Activated T-helper 2 cell treated with anti-CD3 and anti-CD28 coated beads, Interferon-gamma antibody, Interleukin-2, Interleukin-4, amounts not matched to agents 10 μg/mL and 5 μg/mL and 100 μg/mL, durations not matched to agents 14 hours and 24 hours and 36 hours (primary cell): ENCODE measurements around the gene SYK. TPM values are rescaled to one million over a fixed set of nuclear protein-coding genes. Genes with fewer than 3 reads are reported as not detected.
"Not testable (repeated sequence)": the region's sequence is repeated elsewhere in the genome, so short reads cannot be mapped to it uniquely, and the experiment has no call there.

Experiments
- DNase-seq: peaks from one replicate; pipeline ENCODE4 v3.0.0; 2021; ENCODE audit warnings: low spot score
- H3K27ac Mint-ChIP-seq: one replicate; pipeline ENCODE4 v1.8.0; 2021; ENCODE audit warnings: mixed read lengths
- H3K27me3 Mint-ChIP-seq: one replicate; pipeline ENCODE4 v1.8.0; 2021; ENCODE audit warnings: low read depth, mixed read lengths
- H3K36me3 Mint-ChIP-seq: one replicate; pipeline ENCODE4 v1.8.0; 2021; ENCODE audit warnings: low read depth, mixed read lengths
- H3K4me1 Mint-ChIP-seq: one replicate; pipeline ENCODE4 v1.8.0; 2021; ENCODE audit warnings: low read depth, mixed read lengths
- H3K4me3 Mint-ChIP-seq: one replicate; pipeline ENCODE4 v1.8.0; 2021; ENCODE audit warnings: low read depth, mild to moderate bottlenecking, moderate library complexity, mixed read lengths
- H3K9me3 Mint-ChIP-seq: one replicate; pipeline ENCODE4 v1.8.0; 2021; ENCODE audit warnings: mixed read lengths
- intact Hi-C: fragments of 100-400 bp; cut with micrococcal nuclease; formaldehyde crosslinking; loops from one replicate; pipeline ENCODE4 v1.15.1; 2023
- total RNA-seq: library from RNA; stranded (reverse); gene quantifications from 2 replicates; pipeline ENCODE4 v1.2.3, GENCODE V29; 2022

Gene SYK
- 0.23 and 0.80 TPM in 2 replicates for total RNA-seq

DNA sequence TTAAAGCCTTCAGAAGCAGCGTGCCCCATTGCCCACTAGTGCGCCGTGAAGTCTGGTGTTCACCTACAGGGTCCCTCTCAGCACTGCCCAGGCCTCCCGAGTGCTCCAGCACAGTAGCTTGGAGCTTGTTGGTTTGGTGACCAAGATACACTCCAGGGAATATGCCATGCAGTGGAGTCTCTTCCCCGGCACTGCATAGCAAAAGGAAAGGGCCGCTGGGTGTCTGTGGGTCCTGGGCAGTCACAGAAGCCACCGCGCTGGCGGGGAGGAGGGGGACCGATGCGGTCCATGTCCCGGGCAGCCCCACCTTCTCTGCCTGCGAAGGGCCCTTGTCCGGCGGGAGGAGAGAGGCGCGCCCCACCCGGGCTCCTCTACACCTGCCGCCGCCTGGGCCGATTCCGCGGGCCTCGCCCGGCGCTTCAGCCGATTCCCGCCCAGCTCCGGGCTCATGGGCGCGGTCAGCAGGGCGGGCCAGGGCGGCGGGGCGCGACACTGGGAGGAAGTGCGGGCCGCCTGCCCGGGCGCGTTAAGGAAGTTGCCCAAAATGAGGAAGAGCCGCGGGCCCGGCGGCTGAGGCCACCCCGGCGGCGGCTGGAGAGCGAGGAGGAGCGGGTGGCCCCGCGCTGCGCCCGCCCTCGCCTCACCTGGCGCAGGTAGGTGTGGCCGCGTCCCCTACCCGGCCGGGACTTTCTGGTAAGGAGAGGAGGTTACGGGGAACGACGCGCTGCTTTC is at the start of gene SYK:
Gene SYK (plus strand): TSS at position 579 of the 732 bp plus-strand sequence. CDS start 42,080 bp downstream, outside the sequence.
- DNase-seq = no peak
- H3K4me3 Mint-ChIP-seq = peak within 1 kb of the TSS; percentile 43

DNA sequence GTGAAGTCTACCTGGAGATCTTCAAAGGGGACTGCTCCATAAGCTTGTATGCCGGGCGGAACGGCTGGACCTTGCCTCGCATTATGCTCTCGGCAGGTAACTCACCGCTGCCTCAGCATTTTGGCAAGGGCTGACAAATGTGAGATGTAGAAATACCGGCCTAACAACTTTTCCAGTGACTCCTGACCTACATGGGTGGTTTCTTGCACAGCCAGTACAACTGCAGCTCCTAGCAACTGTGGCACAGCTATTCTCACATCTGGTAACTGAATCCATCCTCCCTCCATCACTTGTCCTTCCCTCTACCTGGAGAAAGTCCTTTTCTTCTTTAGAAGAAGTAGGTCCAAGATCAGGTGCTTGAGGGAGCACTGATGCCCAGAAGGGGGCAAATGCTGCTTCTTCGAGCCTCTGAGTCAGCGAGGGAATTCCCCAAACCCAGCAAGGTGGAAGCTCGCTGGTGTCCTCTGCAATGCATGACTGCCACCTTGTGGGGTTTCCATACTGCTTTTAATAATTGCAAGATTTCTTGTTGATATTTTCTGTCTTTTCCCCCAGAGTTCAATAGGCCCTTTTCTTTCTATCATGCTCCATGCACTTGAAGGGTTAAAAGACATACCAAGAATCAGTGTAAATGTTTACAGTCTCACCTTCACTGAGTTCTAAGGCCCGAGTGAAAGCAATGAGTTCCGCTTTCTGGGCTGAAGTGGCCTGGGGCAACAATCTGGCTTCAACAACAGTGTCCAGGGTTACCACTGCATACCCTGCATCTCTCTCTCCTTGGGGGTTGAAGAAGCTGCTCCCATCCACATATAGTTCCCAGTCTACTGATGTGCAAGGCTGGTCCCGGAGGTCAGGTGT is 45.9 kb upstream of the SYK start:
- not testable (repeated sequence) for DNase-seq, H3K27ac Mint-ChIP-seq, H3K36me3 Mint-ChIP-seq, H3K4me3 Mint-ChIP-seq, H3K9me3 Mint-ChIP-seq, H3K27me3 Mint-ChIP-seq, H3K4me1 Mint-ChIP-seq
- intact Hi-C loops = loop anchor here (10.0 kb wide), 1 partner anchor 611 kb away; no protein-coding TSS in a partner anchor

More for the DNA sequence above, at the start of gene SYK:
- intact Hi-C loops = no loop called here
- no peaks in the 10 kb centered on the region for H3K36me3 Mint-ChIP-seq
- no peak within 1 kb of the TSS for H3K27ac Mint-ChIP-seq
- no peaks in the 10 kb centered on the region for H3K9me3 Mint-ChIP-seq
- peaks cover 79% of the 10 kb centered on the region for H3K27me3 Mint-ChIP-seq
- H3K4me1 Mint-ChIP-seq = peaks cover 1% of the 10 kb centered on the region

DNA sequence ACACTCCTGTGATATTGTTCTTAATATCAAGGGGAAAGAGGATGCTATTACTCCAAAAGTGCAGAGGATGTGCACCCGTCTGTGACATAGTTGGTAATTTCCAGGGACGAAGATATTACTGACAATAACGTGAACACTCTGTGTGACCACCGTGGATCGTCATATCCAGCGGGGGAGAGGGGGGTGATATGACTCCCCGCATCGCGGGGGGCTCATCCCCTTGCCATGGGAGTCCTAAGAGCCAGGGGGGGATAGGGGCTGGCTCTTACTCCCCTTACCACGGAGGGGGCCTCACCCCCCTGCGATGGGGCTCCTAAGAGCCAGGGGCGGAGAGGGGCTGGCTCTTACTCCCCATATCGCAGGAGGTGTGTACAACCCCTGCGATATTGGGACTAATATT is 41.0 kb upstream of the SYK start:
- not testable (repeated sequence) for H3K36me3 Mint-ChIP-seq, H3K4me3 Mint-ChIP-seq, H3K27me3 Mint-ChIP-seq, H3K9me3 Mint-ChIP-seq, H3K27ac Mint-ChIP-seq, DNase-seq, H3K4me1 Mint-ChIP-seq
- intact Hi-C loops = loop anchor here (5.0 kb wide), 1 partner anchor 538 kb away; no protein-coding TSS in a partner anchor

DNA sequence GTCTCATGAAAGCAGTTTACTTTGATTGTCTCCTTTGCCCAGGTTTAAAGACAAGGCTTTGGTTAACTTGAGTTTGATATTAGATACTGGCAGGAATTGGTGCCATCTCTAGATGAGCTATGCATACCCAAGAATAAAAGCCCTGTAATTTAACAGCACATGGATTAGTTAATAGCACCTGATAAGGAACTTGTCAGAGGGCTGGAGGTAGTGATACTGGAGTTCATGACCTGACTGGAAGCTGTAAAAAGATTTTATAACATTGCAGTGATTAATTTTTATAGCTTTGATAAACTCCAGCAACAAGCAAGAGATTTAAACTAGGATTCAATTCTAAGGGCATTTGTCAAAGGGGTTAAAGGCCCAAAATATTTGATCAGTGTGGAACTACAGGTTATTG is 34.9 kb upstream of the SYK start:
- no peak for DNase-seq
- no peak overlapping the region for H3K4me3 Mint-ChIP-seq
- H3K27ac Mint-ChIP-seq = no peak overlapping the region
- H3K4me1 Mint-ChIP-seq = no peaks in the 10 kb centered on the region
- peaks cover 21% of the 10 kb centered on the region for H3K9me3 Mint-ChIP-seq
- intact Hi-C loops = no loop called here
- H3K27me3 Mint-ChIP-seq = peaks cover 3% of the 10 kb centered on the region
- no peaks in the 10 kb centered on the region for H3K36me3 Mint-ChIP-seq

DNA sequence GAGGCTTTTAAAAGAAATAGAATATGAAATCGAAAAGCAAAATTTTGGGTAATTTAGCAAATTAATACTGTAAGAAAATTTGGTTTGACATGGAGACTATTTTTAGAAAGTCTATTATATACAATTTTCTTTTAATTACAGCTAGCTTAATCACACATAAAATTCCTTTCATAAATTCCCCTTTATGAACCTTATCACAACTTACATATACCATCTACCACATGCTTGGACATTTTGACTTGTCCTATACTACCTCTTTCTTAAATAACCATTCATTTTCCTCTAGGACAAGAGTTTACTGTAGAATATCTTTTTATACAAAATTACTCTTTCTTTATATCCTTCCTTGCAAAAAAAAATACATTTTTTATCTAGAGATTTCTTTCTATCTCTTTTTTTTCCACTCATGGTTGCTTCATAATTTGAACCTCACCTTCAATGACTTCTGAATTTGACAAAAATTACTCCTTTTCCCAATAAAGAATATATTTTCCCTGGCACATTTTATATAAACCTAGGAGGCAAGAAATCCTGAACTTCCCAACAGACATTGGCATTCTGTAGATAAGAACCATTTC is 34.0 kb upstream of the SYK start:
- H3K4me3 Mint-ChIP-seq = no peak overlapping the region
- intact Hi-C loops = no loop called here
- H3K9me3 Mint-ChIP-seq = peaks cover 21% of the 10 kb centered on the region
- peaks cover 4% of the 10 kb centered on the region for H3K27me3 Mint-ChIP-seq
- DNase-seq = no peak
- no peaks in the 10 kb centered on the region for H3K4me1 Mint-ChIP-seq
- no peak overlapping the region for H3K27ac Mint-ChIP-seq
- no peaks in the 10 kb centered on the region for H3K36me3 Mint-ChIP-seq

DNA sequence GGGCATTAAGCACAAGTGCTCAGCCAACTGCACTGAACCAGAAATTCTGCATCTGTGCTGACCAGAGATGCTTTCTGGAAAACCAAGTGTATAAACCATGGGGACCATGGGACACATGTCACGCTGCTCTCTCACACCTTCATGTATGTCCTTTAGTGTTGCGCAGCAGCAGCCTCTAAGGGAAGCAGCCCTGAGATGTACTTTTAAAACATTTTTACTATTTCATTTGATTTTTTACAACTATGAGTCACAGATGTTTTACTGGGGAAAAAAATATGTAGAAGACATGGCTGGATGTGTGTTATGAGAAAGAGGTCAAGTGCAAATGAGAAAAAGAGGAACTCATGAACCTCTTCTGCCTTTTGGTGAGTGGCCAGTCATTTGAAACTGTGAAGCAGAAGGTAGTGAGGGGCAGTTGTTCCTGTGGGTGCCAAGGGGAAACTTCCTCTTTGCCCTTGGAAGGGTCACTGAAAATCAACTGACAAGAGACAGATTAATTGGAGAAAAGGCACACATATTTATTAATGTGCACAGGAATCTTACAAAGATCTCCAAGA is 31.4 kb upstream of the SYK start:
- Mint-ChIP-seq H3K36me3 (no peaks in the 10 kb centered on the region), H3K27me3 (peaks cover 4% of the 10 kb centered on the region), H3K4me1 (no peaks in the 10 kb centered on the region), H3K9me3 (peaks cover 21% of the 10 kb centered on the region), H3K4me3 (no peak overlapping the region), H3K27ac (no peak overlapping the region)
- no peak for DNase-seq
- intact Hi-C loops = loop anchor here (5.0 kb wide), 1 partner anchor 97 kb away; no protein-coding TSS in a partner anchor

DNA sequence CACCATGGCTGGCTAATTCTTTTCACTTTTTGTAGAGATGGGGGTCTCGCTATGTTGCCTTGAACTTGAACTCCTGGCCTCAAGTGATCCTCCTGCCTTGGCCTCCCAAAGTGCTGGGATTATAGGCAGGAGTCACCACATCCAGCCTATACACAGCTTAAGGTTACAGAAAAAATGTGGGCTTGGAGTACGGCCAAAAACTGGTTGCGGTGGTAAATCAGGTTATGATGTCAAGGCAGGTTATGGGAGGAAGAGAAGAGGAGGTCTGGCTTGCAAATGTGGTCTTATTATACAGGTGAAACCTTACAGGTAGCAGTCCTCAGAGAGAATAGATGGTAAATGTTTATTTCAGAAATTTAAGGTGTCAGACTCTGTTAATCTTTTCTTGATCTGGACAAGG is 30.7 kb upstream of the SYK start:
- intact Hi-C loops = loop anchor here (5.0 kb wide), 1 partner anchor 96 kb away; no protein-coding TSS in a partner anchor
- Mint-ChIP-seq H3K27ac (no peak overlapping the region), H3K4me3 (no peak overlapping the region), H3K36me3 (no peaks in the 10 kb centered on the region), H3K9me3 (peaks cover 21% of the 10 kb centered on the region), H3K27me3 (peaks cover 4% of the 10 kb centered on the region), H3K4me1 (no peaks in the 10 kb centered on the region)
- no peak for DNase-seq

DNA sequence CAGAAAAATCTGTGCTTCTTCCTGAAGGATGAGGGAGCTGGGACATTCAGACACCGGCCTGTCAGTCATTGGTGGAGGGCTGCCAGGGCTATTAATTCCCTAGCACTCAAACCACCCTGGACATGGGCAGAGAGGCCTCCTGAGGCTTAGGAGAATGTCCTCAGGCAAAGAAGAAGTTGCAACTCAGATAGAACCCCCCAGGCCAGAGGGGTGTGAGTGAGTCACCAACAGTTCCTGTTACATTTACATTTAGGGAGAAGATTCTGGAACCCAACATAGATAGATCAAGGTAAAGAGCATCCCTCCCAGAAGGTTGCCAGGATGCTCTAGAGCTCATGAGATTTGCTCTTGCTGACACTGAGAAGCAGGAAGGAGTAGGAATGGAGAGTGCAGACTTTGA is 29.2 kb upstream of the SYK start:
- H3K27me3 Mint-ChIP-seq = peaks cover 4% of the 10 kb centered on the region
- H3K36me3 Mint-ChIP-seq = no peaks in the 10 kb centered on the region
- H3K27ac Mint-ChIP-seq = no peak overlapping the region
- no peaks in the 10 kb centered on the region for H3K4me1 Mint-ChIP-seq
- intact Hi-C loops = loop anchor here (5.0 kb wide), 1 partner anchor 95 kb away; no protein-coding TSS in a partner anchor
- no peak overlapping the region for H3K4me3 Mint-ChIP-seq
- no peak for DNase-seq
- peaks cover 14% of the 10 kb centered on the region for H3K9me3 Mint-ChIP-seq

DNA sequence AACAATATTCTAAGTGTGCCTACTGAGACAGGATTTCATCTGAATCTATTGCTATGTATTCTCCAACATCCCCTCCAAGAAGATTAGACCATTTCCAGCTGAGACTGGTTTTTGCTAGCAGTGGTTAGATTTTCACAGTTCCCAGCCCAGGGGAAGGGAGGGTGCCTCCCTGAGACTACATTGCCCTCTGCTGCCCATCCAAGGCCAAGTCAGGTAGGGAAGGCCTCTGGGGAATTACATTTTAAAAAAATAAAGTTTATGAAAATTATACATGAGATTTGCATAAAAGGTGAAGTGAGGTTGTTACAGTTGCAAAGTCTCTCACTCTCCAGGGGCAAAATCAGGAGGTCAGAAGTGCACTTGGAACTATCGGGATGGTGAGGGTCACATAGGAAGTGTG is 28.0 kb upstream of the SYK start:
- Mint-ChIP-seq H3K4me1 (no peaks in the 10 kb centered on the region), H3K9me3 (peaks cover 3% of the 10 kb centered on the region), H3K27ac (no peak overlapping the region), H3K36me3 (no peaks in the 10 kb centered on the region), H3K27me3 (peaks cover 7% of the 10 kb centered on the region), H3K4me3 (no peak overlapping the region)
- DNase-seq = no peak
- intact Hi-C loops = loop anchor here (5.0 kb wide), 1 partner anchor 94 kb away; no protein-coding TSS in a partner anchor

DNA sequence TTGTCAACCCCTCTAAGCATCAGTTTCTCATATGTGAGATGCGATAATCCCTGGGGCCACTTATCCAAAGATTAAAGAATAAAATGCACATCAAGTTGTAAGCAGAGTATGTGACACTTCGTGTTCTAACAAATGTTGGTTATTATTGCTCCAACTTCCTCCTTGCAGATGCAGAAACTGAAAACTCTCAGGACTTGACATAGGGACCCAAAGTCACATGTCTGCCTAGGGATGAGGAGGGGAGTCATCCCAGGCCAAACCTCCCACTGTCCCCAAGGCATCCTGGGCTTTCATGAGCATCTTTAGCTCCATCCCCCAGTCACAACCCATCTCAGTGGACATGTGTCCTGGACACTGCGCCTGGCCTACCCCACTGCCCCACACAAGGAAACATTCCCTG is 27.5 kb upstream of the SYK start:
- Mint-ChIP-seq H3K27ac (no peak overlapping the region), H3K4me1 (no peaks in the 10 kb centered on the region), H3K27me3 (peaks cover 7% of the 10 kb centered on the region), H3K36me3 (no peaks in the 10 kb centered on the region), H3K4me3 (no peak overlapping the region), H3K9me3 (no peaks in the 10 kb centered on the region)
- intact Hi-C loops = loop anchor here (5.0 kb wide), 1 partner anchor 93 kb away; no protein-coding TSS in a partner anchor
- no peak for DNase-seq

DNA sequence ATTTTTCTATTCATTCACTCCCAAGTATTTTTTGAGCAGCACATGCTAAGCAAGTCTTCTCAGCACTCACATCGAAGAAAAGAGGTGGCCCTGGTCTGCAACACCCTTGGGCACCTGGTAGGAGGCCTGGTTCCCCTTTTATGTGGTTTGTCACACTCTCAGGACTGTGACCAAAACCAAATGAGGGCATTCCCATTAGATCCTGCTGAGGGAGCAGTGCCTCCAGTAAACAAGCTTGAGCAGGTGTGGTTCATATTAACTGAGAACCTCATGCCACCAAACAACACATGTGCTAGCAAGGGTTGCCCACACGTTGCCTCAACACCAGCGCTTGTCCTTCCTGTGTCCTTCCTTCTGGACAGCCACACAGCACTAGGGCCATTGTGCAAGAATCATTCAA is 26.9 kb upstream of the SYK start:
- DNase-seq = no peak
- H3K36me3 Mint-ChIP-seq = no peaks in the 10 kb centered on the region
- no peak overlapping the region for H3K27ac Mint-ChIP-seq
- H3K4me3 Mint-ChIP-seq = no peak overlapping the region
- peaks cover 7% of the 10 kb centered on the region for H3K27me3 Mint-ChIP-seq
- intact Hi-C loops = loop anchor here (5.0 kb wide), 1 partner anchor 93 kb away; no protein-coding TSS in a partner anchor
- H3K4me1 Mint-ChIP-seq = no peaks in the 10 kb centered on the region
- no peaks in the 10 kb centered on the region for H3K9me3 Mint-ChIP-seq

DNA sequence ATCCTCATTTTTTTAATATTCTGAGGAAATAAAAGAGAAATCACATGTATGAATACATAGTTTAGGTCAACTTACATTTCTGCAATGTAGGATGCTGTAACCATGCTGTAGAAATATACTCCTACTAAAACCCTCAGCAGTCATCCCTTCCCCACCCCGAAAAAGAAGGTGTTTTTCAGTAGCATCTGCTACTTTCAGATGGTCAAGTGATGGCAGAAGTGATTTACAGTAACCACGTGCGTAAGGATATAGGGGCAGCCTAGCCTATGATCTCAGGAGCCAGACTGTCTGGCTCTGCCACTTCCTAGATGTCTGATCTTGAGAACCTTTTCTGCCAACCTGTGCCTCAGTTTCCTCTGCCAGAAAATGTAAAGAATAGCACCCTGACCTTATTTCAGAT is 26.0 kb upstream of the SYK start:
- Mint-ChIP-seq H3K27me3 (peaks cover 7% of the 10 kb centered on the region), H3K4me3 (no peak overlapping the region), H3K9me3 (no peaks in the 10 kb centered on the region), H3K27ac (no peak overlapping the region), H3K4me1 (no peaks in the 10 kb centered on the region), H3K36me3 (no peaks in the 10 kb centered on the region)
- DNase-seq = no peak
- intact Hi-C loops = no loop called here
